ENCODE data around the gene GHRH.
A peak's percentile ranks its signal among the peaks of the same experiment; 100 is the strongest.

GHRH gene

GRCh38 chr20:37243076-37243936, 18.3 kb downstream of the GHRH start:
- no peak for DNase-seq (ENCODE audit: low read depth)
- H3K4me3 ChIP-seq (ENCODE audit: control insufficient read depth, low read depth, low read length): no peak overlapping the region
- TF ChIP-seq CTCF (conservative IDR thresholded peaks at IDR 0.05; ENCODE audit: control insufficient read depth, insufficient read depth, low read depth, low read length): no peak

GRCh38 chr20:37242503-37242902, 19.1 kb downstream of the GHRH start:
- no peak for TF ChIP-seq CTCF (conservative IDR thresholded peaks at IDR 0.05; ENCODE audit: control insufficient read depth, insufficient read depth, low read depth, low read length)
- peak; percentile 9 for DNase-seq (ENCODE audit: low read depth)
- H3K4me3 ChIP-seq (ENCODE audit: control insufficient read depth, low read depth, low read length): no peak overlapping the region

- TF ChIP-seq CTCF (conservative IDR thresholded peaks at IDR 0.05; ENCODE audit: control insufficient read depth, insufficient read depth, low read depth, low read length): no peak
- DNase-seq (ENCODE audit: low read depth): no peak
- no peak overlapping the region for H3K4me3 ChIP-seq (ENCODE audit: control insufficient read depth, low read depth, low read length)
These were observed 21.1 kb downstream of the GHRH start for GRCh38 chr20:37240337-37241067.

GRCh38 chr20:37238935-37239451, 22.6 kb downstream of the GHRH start:
- TF ChIP-seq CTCF (conservative IDR thresholded peaks at IDR 0.05; ENCODE audit: control insufficient read depth, insufficient read depth, low read depth, low read length): no peak
- DNase-seq (ENCODE audit: low read depth): peak; percentile 29
- no peak overlapping the region for H3K4me3 ChIP-seq (ENCODE audit: control insufficient read depth, low read depth, low read length)

GRCh38 chr20:37238426-37238825, 23.2 kb downstream of the GHRH start:
- DNase-seq (ENCODE audit: low read depth): no peak
- no peak overlapping the region for H3K4me3 ChIP-seq (ENCODE audit: control insufficient read depth, low read depth, low read length)
- TF ChIP-seq CTCF (conservative IDR thresholded peaks at IDR 0.05; ENCODE audit: control insufficient read depth, insufficient read depth, low read depth, low read length): no peak

- TF ChIP-seq CTCF (conservative IDR thresholded peaks at IDR 0.05; ENCODE audit: control insufficient read depth, insufficient read depth, low read depth, low read length): no peak
- DNase-seq (ENCODE audit: low read depth): no peak
- H3K4me3 ChIP-seq (ENCODE audit: control insufficient read depth, low read depth, low read length): no peak overlapping the region
These were observed 24.0 kb downstream of the GHRH start for GRCh38 chr20:37237656-37238055.
